ENCODE results near the gene SYCE3.
A peak's percentile ranks its signal among the peaks of the same experiment; 100 is the strongest.

SYCE3 gene

GRCh38 chr22:50532824-50533796, 29.6 kb downstream of the SYCE3 start:
- H3K4me3 ChIP-seq (ENCODE audit: low read depth, low read length) = no peak overlapping the region
- TF ChIP-seq CTCF (IDR thresholded peaks at IDR 0.05; ENCODE audit: borderline replicate concordance, insufficient read depth, low read depth, low read length) = no peak

- TF ChIP-seq CTCF (IDR thresholded peaks at IDR 0.05; ENCODE audit: borderline replicate concordance, insufficient read depth, low read depth, low read length) = no peak
Observed at GRCh38 chr22:50531962-50532674, 30.6 kb downstream of the SYCE3 start.

GRCh38 chr22:50531546-50531961, 31.2 kb downstream of the SYCE3 start:
- 0 out of 2 replicates have a peak, but pooled peaks have one; percentile 3 for TF ChIP-seq CTCF (IDR thresholded peaks at IDR 0.05; ENCODE audit: borderline replicate concordance, insufficient read depth, low read depth, low read length)

More at GRCh38 chr22:50531962-50532674, 30.6 kb downstream of the SYCE3 start:
- H3K4me3 ChIP-seq (ENCODE audit: low read depth, low read length) = peak overlapping the region; percentile 82

GRCh38 chr22:50530877-50531545, 31.7 kb downstream of the SYCE3 start:
- no peak for TF ChIP-seq CTCF (IDR thresholded peaks at IDR 0.05; ENCODE audit: borderline replicate concordance, insufficient read depth, low read depth, low read length)
- H3K4me3 ChIP-seq (ENCODE audit: low read depth, low read length) = peak overlapping the region; percentile 82

More at GRCh38 chr22:50531546-50531961, 31.2 kb downstream of the SYCE3 start:
- H3K4me3 ChIP-seq (ENCODE audit: low read depth, low read length) = peak overlapping the region; percentile 82

- peak overlapping the region; percentile 82 for H3K4me3 ChIP-seq (ENCODE audit: low read depth, low read length)
- no peak for TF ChIP-seq CTCF (IDR thresholded peaks at IDR 0.05; ENCODE audit: borderline replicate concordance, insufficient read depth, low read depth, low read length)
Observed at GRCh38 chr22:50530580-50530876, 32.2 kb downstream of the SYCE3 start.

GRCh38 chr22:50529897-50530579, 32.7 kb downstream of the SYCE3 start, which contains the start of gene TYMP:
Gene TYMP (minus strand): TSS chr22:50530012. CDS start chr22:50529709, 303 bp downstream.
- no peak for TF ChIP-seq CTCF (IDR thresholded peaks at IDR 0.05; ENCODE audit: borderline replicate concordance, insufficient read depth, low read depth, low read length)
- H3K4me3 ChIP-seq (ENCODE audit: low read depth, low read length) = peak within 1 kb of the TSS; percentile 82
